Measurements from ENCODE around the gene PRSS23. TPM values are rescaled to one million over a fixed set of nuclear protein-coding genes. Genes with fewer than 3 reads are reported as not detected.

The PRSS23 gene
- total and polyA plus RNA-seq, 2 donors (not counting 3 experiments of a cell fraction or from before 2014, with no cell fraction given) = 146 to 278 TPM

GRCh38 chr11:86787656-86788055, 12.7 kb upstream of the PRSS23 start:
- Histone ChIP-seq H4K20me1 (replicated peaks; ENCODE audit: control insufficient read depth, extremely low read depth, insufficient read depth, low read length) (no peaks in the 10 kb centered on the region), H3K4me2 (ENCODE audit: insufficient read depth, low read length) (no peak overlapping the region), H3K4me1 (ENCODE audit: control insufficient read depth, extremely low read depth, insufficient read depth, low read length) (no peaks in the 10 kb centered on the region), H3K27ac (ENCODE audit: insufficient read depth, low read depth, low read length) (no peak overlapping the region), H3K36me3 (ENCODE audit: control insufficient read depth in 2 of 2, extremely low read depth in 1 of 2, insufficient read depth in 2 of 2, low read length in 2 of 2) (no peaks in the 10 kb centered on the region), H3K79me2 (ENCODE audit: control insufficient read depth, insufficient read depth, low read length) (no peaks in the 10 kb centered on the region), H3K4me3 (replicated peaks in 1 of 3; ENCODE audit: insufficient read depth in 1 of 3, low read depth in 1 of 3, low read length in 3 of 3) (no peak overlapping the region), H3K27me3 (ENCODE audit: control insufficient read depth in 2 of 2, insufficient read depth in 2 of 2, low read length in 2 of 2) (no peaks in the 10 kb centered on the region), H3K9me1 (replicated peaks; ENCODE audit: control insufficient read depth, extremely low read depth, insufficient read depth, low read length) (no peaks in the 10 kb centered on the region), H2AFZ (ENCODE audit: low read depth, low read length) (no peak overlapping the region), H3K9ac (replicated peaks; ENCODE audit: extremely low read depth, insufficient read depth, low read length) (no peak overlapping the region), H3K9me3 (replicated peaks; ENCODE audit: control insufficient read depth, insufficient read depth, low read length) (no peaks in the 10 kb centered on the region)
- intact Hi-C loops (cut with micrococcal nuclease) = no loop called here
- ChIA-PET POLR2A (no interaction called here), CTCF (interaction anchor here (1.5 kb wide), 1 partner anchor 8 kb away, joined by 4 read pairs; no protein-coding TSS in a partner anchor)
- no peak for FAIRE-seq
- dilution Hi-C loops (cut with MboI; ENCODE audit: extremely low pct_ligation_motif_present, low sequenced_read_pairs) = no loop called here
- TF ChIP-seq POLR2AphosphoS5 (IDR thresholded peaks at IDR 0.05; ENCODE audit: insufficient read depth, low read depth, low read length) (no peak), MAX (IDR thresholded peaks at IDR 0.05; ENCODE audit: insufficient read depth, insufficient read length) (no peak), GATA2 (IDR thresholded peaks at IDR 0.05; ENCODE audit: insufficient read depth, insufficient read length, low read depth, low read length) (no peak), CTCF (IDR thresholded peaks at IDR 0.05; ENCODE audit: extremely low read depth in 1 of 2, insufficient read depth in 1 of 2, low read depth in 1 of 2, low read length in 2 of 2) (no peak), EZH2 (IDR thresholded peaks at IDR 0.05; ENCODE audit: borderline replicate concordance, low read depth, low read length, severe bottlenecking) (no peak), POLR2A (IDR thresholded peaks at IDR 0.05; ENCODE audit: low read depth, low read length) (no peak), MYC (IDR thresholded peaks at IDR 0.05; ENCODE audit: low read depth, low read length) (no peak), FOS (IDR thresholded peaks at IDR 0.05; ENCODE audit: borderline replicate concordance, insufficient read depth, low read length) (no peak), JUN (IDR thresholded peaks at IDR 0.05; ENCODE audit: borderline replicate concordance, insufficient read depth, insufficient read length, low read depth) (no peak)
- no peak for DNase-seq (ENCODE audit: low read depth, low spot score)
- BruUV-seq (replicated peaks) = no TSS peak

All from endothelial cell of umbilical vein (primary cell).